ENCODE measurements around the gene KIF13A.

GRCh38 chr6:17714177-17714576 lies 273.3 kb downstream of the KIF13A start:
- TF ChIP-seq POLR2A (IDR thresholded peaks at IDR 0.05; ENCODE audit: low read depth, low read length) (no peak), TAF1 (IDR thresholded peaks at IDR 0.05; ENCODE audit: borderline replicate concordance, low read depth, low read length) (no peak)

Measured in GM12892 (cell line).